HG03432 (cell line): Measurements from ENCODE around the gene NME2.
A peak's percentile ranks its signal among the peaks of the same experiment; 100 is the strongest.
"Not testable (repeated sequence)": the region's sequence is repeated elsewhere in the genome, so short reads cannot be mapped to it uniquely, and the experiment has no call there.

ENCODE experiments used
- ATAC-seq: cut with Tn5 transposase; IDR thresholded peaks from one replicate; pipeline ENCODE4 v1.9.1; 2021; ENCODE audit warnings: mild to moderate bottlenecking, moderate library complexity; ENCODE audit not compliant: unreplicated experiment

Gene NME2

GRCh38 chr17:51152766-51153209 is 13.4 kb upstream of the NME2 start:
- ATAC-seq: peak; percentile 2

GRCh38 chr17:51153210-51154072 is 12.8 kb upstream of the NME2 start, which contains the start of gene NME1:
NME1 (plus strand) TSS chr17:51153559; CDS start chr17:51155655, 2,096 bp downstream.
- ATAC-seq: peak; percentile 93

GRCh38 chr17:51154176-51154575 is 12.0 kb upstream of the NME2 start:
- ATAC-seq: no peak

GRCh38 chr17:51155416-51155815 is 10.8 kb upstream of the NME2 start:
- no peak for ATAC-seq

GRCh38 chr17:51159604-51160003 is 6.6 kb upstream of the NME2 start:
- no peak for ATAC-seq

GRCh38 chr17:51161541-51161940 is 4.7 kb upstream of the NME2 start:
- no peak for ATAC-seq

- no peak for ATAC-seq
Measured at GRCh38 chr17:51164911-51165679, 1.1 kb upstream of the NME2 start.

GRCh38 chr17:51165680-51166197 is 472 bp upstream of the NME2 start:
- peak; percentile 0 for ATAC-seq

GRCh38 chr17:51166987-51167931 is 1.0 kb downstream of the NME2 start:
- peak; percentile 59 for ATAC-seq

- ATAC-seq: no peak
Measured at GRCh38 chr17:51169340-51169739, 3.1 kb downstream of the NME2 start.

- no peak for ATAC-seq
Measured at GRCh38 chr17:51170736-51171135, 4.5 kb downstream of the NME2 start.

GRCh38 chr17:51172030-51172429 is 5.8 kb downstream of the NME2 start:
- not testable (repeated sequence) for ATAC-seq

GRCh38 chr17:51180486-51180885 is 14.3 kb downstream of the NME2 start:
- no peak for ATAC-seq

- ATAC-seq: no peak
Measured at GRCh38 chr17:51184124-51184523, 17.9 kb downstream of the NME2 start.

GRCh38 chr17:51185763-51186332 is 19.6 kb downstream of the NME2 start:
- no peak for ATAC-seq

GRCh38 chr17:51188271-51188833 is 22.1 kb downstream of the NME2 start:
- no peak for ATAC-seq

- ATAC-seq: no peak
Measured at GRCh38 chr17:51189162-51189561, 23.0 kb downstream of the NME2 start.

GRCh38 chr17:51189628-51190027 is 23.4 kb downstream of the NME2 start:
- no peak for ATAC-seq

GRCh38 chr17:51191895-51192294 is 25.7 kb downstream of the NME2 start:
- ATAC-seq: no peak

- no peak for ATAC-seq
Measured at GRCh38 chr17:51197754-51198153, 31.5 kb downstream of the NME2 start.
